ENCODE results near the gene ESPN. TPM values are rescaled to one million over a fixed set of nuclear protein-coding genes. Genes with fewer than 3 reads are reported as not detected.

Gene ESPN
- total RNA-seq, 2 donors from 2014 or later: 4.1 to 10.5 TPM

- Histone ChIP-seq H3K4me3 (ENCODE audit: low read length) (no peak overlapping the region), H3K27me3 (ENCODE audit: control insufficient read depth, insufficient read depth, low read length, poor library complexity, severe bottlenecking) (peaks cover 39% of the 10 kb centered on the region), H3K27ac (ENCODE audit: low read depth, low read length) (no peak overlapping the region), H3K9ac (ENCODE audit: extremely low read depth, low read length, poor library complexity, severe bottlenecking) (no peak overlapping the region), H3K9me3 (ENCODE audit: control insufficient read depth, low read length) (no peaks in the 10 kb centered on the region), H3K4me1 (ENCODE audit: control insufficient read depth, insufficient read depth, low read length) (no peaks in the 10 kb centered on the region), H3K36me3 (ENCODE audit: control insufficient read depth, insufficient read depth, low read length) (no peaks in the 10 kb centered on the region)
- no peak for TF ChIP-seq CTCF (conservative IDR thresholded peaks at IDR 0.05)
- H3K27me3 Mint-ChIP-seq (ENCODE audit: insufficient read depth): peaks cover 43% of the 10 kb centered on the region
- 76 to 84% methylated on average over 5 to 7 of the region's 7 CpGs for WGBS, 2 experiments (ENCODE audit: insufficient coverage in 1 of 2, insufficient read length in 1 of 2)
- H3K4me3 Mint-ChIP-seq: no peak overlapping the region
- no peaks in the 10 kb centered on the region for H3K9me3 Mint-ChIP-seq
- no peaks in the 10 kb centered on the region for H3K36me3 Mint-ChIP-seq (ENCODE audit: low read depth)
- no peak for DNase-seq
- peaks cover 3% of the 10 kb centered on the region for H3K4me1 Mint-ChIP-seq
- H3K27ac Mint-ChIP-seq: no peak overlapping the region
These were observed 17.0 kb downstream of the ESPN start for GRCh38 chr1:6441586-6441985.

- peaks cover 59% of the 10 kb centered on the region for H3K27me3 ChIP-seq (ENCODE audit: control insufficient read depth, insufficient read depth, low read length, poor library complexity, severe bottlenecking)
These were observed 19.0 kb downstream of the ESPN start for GRCh38 chr1:6443339-6444115.

GRCh38 chr1:6444377-6444776 lies 19.8 kb downstream of the ESPN start:
- WGBS, 2 experiments (ENCODE audit: insufficient coverage in 1 of 2, insufficient read length in 1 of 2): 92 to 95% methylated on average over 10 to 15 of the region's 15 CpGs
- DNase-seq: no peak
- H3K9me3 ChIP-seq (ENCODE audit: control insufficient read depth, low read length): no peaks in the 10 kb centered on the region
- H3K4me1 ChIP-seq (ENCODE audit: control insufficient read depth, insufficient read depth, low read length): no peaks in the 10 kb centered on the region
- Mint-ChIP-seq H3K4me1 (peaks cover 1% of the 10 kb centered on the region), H3K9me3 (no peaks in the 10 kb centered on the region), H3K36me3 (ENCODE audit: low read depth) (no peaks in the 10 kb centered on the region), H3K27ac (no peak overlapping the region), H3K4me3 (no peak overlapping the region), H3K27me3 (ENCODE audit: insufficient read depth) (peaks cover 44% of the 10 kb centered on the region)
- H3K4me3 ChIP-seq (ENCODE audit: low read length): no peak overlapping the region
- TF ChIP-seq CTCF (conservative IDR thresholded peaks at IDR 0.05): no peak
- no peak overlapping the region for H3K9ac ChIP-seq (ENCODE audit: extremely low read depth, low read length, poor library complexity, severe bottlenecking)
- no peaks in the 10 kb centered on the region for H3K36me3 ChIP-seq (ENCODE audit: control insufficient read depth, insufficient read depth, low read length)
- peaks cover 62% of the 10 kb centered on the region for H3K27me3 ChIP-seq (ENCODE audit: control insufficient read depth, insufficient read depth, low read length, poor library complexity, severe bottlenecking)
- H3K27ac ChIP-seq (ENCODE audit: low read depth, low read length): no peak overlapping the region

More at GRCh38 chr1:6443339-6444115, 19.0 kb downstream of the ESPN start:
- no peak for DNase-seq
- Mint-ChIP-seq H3K36me3 (ENCODE audit: low read depth) (no peaks in the 10 kb centered on the region), H3K4me1 (peaks cover 1% of the 10 kb centered on the region), H3K9me3 (no peaks in the 10 kb centered on the region), H3K27me3 (ENCODE audit: insufficient read depth) (peaks cover 44% of the 10 kb centered on the region), H3K4me3 (no peak overlapping the region), H3K27ac (no peak overlapping the region)
- H3K4me1 ChIP-seq (ENCODE audit: control insufficient read depth, insufficient read depth, low read length): no peaks in the 10 kb centered on the region
- H3K9ac ChIP-seq (ENCODE audit: extremely low read depth, low read length, poor library complexity, severe bottlenecking): no peak overlapping the region
- H3K4me3 ChIP-seq (ENCODE audit: low read length): no peak overlapping the region
- no peaks in the 10 kb centered on the region for H3K36me3 ChIP-seq (ENCODE audit: control insufficient read depth, insufficient read depth, low read length)
- H3K27ac ChIP-seq (ENCODE audit: low read depth, low read length): no peak overlapping the region
- TF ChIP-seq CTCF (conservative IDR thresholded peaks at IDR 0.05): no peak
- WGBS, 2 experiments (ENCODE audit: insufficient coverage in 1 of 2, insufficient read length in 1 of 2): 93 to 97% methylated on average over 15 to 21 of the region's 21 CpGs
- H3K9me3 ChIP-seq (ENCODE audit: control insufficient read depth, low read length): no peaks in the 10 kb centered on the region
